ENCODE measurements around the gene FUZ.

The FUZ gene

DNA sequence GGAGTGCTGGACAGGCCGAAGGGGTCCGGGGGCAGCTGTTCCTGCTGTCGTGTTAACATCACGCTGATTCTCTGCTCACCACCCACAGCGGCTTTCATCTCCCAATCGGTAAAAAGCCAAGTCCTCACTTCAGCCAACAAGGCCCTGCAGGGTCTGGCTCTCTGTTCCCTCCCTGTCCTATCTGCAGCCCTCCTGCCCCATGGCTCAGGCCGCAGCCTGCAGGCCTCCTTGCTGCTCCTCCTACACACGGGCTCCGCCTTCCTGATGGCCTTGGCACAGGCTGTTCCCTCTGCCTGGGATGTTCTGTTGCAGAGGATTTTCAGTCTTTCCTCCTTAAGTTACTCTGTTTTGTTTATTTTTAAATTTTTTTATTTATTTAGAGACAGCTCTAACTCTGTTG, 22.2 kb downstream of the FUZ start:
- TF ChIP-seq, protein P1, sequence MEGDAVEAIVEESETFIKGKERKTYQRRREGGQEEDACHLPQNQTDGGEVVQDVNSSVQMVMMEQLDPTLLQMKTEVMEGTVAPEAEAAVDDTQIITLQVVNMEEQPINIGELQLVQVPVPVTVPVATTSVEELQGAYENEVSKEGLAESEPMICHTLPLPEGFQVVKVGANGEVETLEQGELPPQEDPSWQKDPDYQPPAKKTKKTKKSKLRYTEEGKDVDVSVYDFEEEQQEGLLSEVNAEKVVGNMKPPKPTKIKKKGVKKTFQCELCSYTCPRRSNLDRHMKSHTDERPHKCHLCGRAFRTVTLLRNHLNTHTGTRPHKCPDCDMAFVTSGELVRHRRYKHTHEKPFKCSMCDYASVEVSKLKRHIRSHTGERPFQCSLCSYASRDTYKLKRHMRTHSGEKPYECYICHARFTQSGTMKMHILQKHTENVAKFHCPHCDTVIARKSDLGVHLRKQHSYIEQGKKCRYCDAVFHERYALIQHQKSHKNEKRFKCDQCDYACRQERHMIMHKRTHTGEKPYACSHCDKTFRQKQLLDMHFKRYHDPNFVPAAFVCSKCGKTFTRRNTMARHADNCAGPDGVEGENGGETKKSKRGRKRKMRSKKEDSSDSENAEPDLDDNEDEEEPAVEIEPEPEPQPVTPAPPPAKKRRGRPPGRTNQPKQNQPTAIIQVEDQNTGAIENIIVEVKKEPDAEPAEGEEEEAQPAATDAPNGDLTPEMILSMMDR (conservative IDR thresholded peaks at IDR 0.05; ENCODE audit: low read length) = no peak
- TF ChIP-seq EZH2phosphoT487 (IDR thresholded peaks at IDR 0.05; ENCODE audit: borderline replicate concordance) = no peak
- no peak overlapping the region for H3K4me2 ChIP-seq (ENCODE audit: low read depth, low read length, poor library complexity, severe bottlenecking)
- no peaks in the 10 kb centered on the region for H3F3A ChIP-seq (ENCODE audit: low read depth)
- H3K36me3 ChIP-seq (ENCODE audit: insufficient read depth, low read length) = peaks cover 35% of the 10 kb centered on the region; the same call in 1 of the 2 replicates
- no peak overlapping the region for H3K9ac ChIP-seq (ENCODE audit: low read depth, low read length, poor library complexity, severe bottlenecking)
- no peaks in the 10 kb centered on the region for H3K4me1 ChIP-seq (ENCODE audit: insufficient read depth, low read length, poor library complexity, severe bottlenecking)
- H4K20me1 ChIP-seq (ENCODE audit: insufficient read depth, low read length, poor library complexity, severe bottlenecking) = no peaks in the 10 kb centered on the region
- no peaks in the 10 kb centered on the region for H3K9me3 ChIP-seq (ENCODE audit: insufficient read depth, low read depth, low read length)
- no peaks in the 10 kb centered on the region for H3K79me2 ChIP-seq (ENCODE audit: insufficient read depth, low read length)
- no peak overlapping the region for H3K4me3 ChIP-seq (ENCODE audit: low read length, poor library complexity, severe bottlenecking)
- H3K9me2 ChIP-seq (replicated peaks; ENCODE audit: low read depth, low read length) = no peaks in the 10 kb centered on the region
- no peaks in the 10 kb centered on the region for H3K27me3 ChIP-seq (ENCODE audit: insufficient read depth, low read length, poor library complexity, severe bottlenecking)
- H2AFZ ChIP-seq (ENCODE audit: low read length) = no peak overlapping the region

DNA sequence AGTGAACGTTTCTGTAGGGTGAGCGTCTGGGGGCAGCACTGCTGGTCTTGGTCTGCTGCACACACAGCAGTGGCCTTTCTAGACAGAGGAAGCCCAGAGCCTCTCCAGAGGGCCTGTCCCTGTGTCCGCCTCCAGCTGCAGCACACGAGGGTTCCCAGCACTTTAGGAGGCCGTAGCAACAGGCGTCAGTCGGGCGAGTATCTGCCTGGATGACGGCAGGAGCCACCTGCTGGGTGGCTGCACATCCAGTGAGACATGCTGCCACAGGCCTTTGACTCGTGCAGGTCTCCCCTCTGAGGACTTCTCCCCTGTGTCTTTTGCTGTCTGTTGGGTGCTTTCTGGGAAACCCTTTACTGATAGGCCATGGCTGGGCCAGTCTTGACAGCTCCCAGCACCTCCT, 24.2 kb downstream of the FUZ start:
- Histone ChIP-seq H3K79me2 (ENCODE audit: insufficient read depth, low read length) (no peaks in the 10 kb centered on the region), H3F3A (ENCODE audit: low read depth) (no peaks in the 10 kb centered on the region), H3K9me2 (replicated peaks; ENCODE audit: low read depth, low read length) (no peaks in the 10 kb centered on the region), H3K4me3 (ENCODE audit: low read length, poor library complexity, severe bottlenecking) (no peak overlapping the region), H2AFZ (ENCODE audit: low read length) (no peak overlapping the region), H4K20me1 (ENCODE audit: insufficient read depth, low read length, poor library complexity, severe bottlenecking) (no peaks in the 10 kb centered on the region), H3K4me2 (ENCODE audit: low read depth, low read length, poor library complexity, severe bottlenecking) (no peak overlapping the region), H3K4me1 (ENCODE audit: insufficient read depth, low read length, poor library complexity, severe bottlenecking) (no peaks in the 10 kb centered on the region), H3K36me3 (ENCODE audit: insufficient read depth, low read length) (peaks cover 20% of the 10 kb centered on the region; the same call in 1 of the 2 replicates), H3K9me3 (ENCODE audit: insufficient read depth, low read depth, low read length) (no peaks in the 10 kb centered on the region), H3K27me3 (ENCODE audit: insufficient read depth, low read length, poor library complexity, severe bottlenecking) (no peaks in the 10 kb centered on the region), H3K9ac (ENCODE audit: low read depth, low read length, poor library complexity, severe bottlenecking) (no peak overlapping the region)
- TF ChIP-seq, protein P1 (conservative IDR thresholded peaks at IDR 0.05; ENCODE audit: low read length) = no peak
- TF ChIP-seq EZH2phosphoT487 (IDR thresholded peaks at IDR 0.05; ENCODE audit: borderline replicate concordance) = no peak

DNA sequence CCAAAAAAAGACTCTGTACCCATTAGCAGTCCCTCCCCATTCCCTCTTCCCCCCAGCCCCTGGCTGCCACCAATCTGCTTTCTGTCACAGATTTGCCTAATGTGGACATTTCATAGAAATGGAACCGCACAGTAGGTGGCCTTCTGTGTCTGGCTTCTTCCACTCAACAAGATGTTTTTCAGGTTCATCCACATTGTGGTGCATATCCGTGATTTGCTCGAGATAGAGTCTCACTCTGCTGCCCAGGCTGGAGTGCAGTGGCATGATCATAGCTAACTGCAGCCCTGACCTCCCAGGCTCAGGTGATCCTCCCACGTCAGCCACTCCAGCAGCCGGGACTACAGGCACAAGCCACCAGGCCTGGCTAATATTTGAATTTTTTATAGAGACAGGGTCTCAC, 25.3 kb downstream of the FUZ start:
- H3K79me2 ChIP-seq (ENCODE audit: insufficient read depth, low read length) = no peaks in the 10 kb centered on the region
- H3K9me2 ChIP-seq (replicated peaks; ENCODE audit: low read depth, low read length) = no peaks in the 10 kb centered on the region
- H3K4me2 ChIP-seq (ENCODE audit: low read depth, low read length, poor library complexity, severe bottlenecking) = no peak overlapping the region
- H3K4me3 ChIP-seq (ENCODE audit: low read length, poor library complexity, severe bottlenecking) = no peak overlapping the region
- no peak overlapping the region for H2AFZ ChIP-seq (ENCODE audit: low read length)
- no peaks in the 10 kb centered on the region for H3K9me3 ChIP-seq (ENCODE audit: insufficient read depth, low read depth, low read length)
- H4K20me1 ChIP-seq (ENCODE audit: insufficient read depth, low read length, poor library complexity, severe bottlenecking) = no peaks in the 10 kb centered on the region
- H3K4me1 ChIP-seq (ENCODE audit: insufficient read depth, low read length, poor library complexity, severe bottlenecking) = no peaks in the 10 kb centered on the region
- no peaks in the 10 kb centered on the region for H3F3A ChIP-seq (ENCODE audit: low read depth)
- H3K27me3 ChIP-seq (ENCODE audit: insufficient read depth, low read length, poor library complexity, severe bottlenecking) = no peaks in the 10 kb centered on the region
- TF ChIP-seq EZH2phosphoT487 (IDR thresholded peaks at IDR 0.05; ENCODE audit: borderline replicate concordance) = no peak
- TF ChIP-seq, protein P1 (conservative IDR thresholded peaks at IDR 0.05; ENCODE audit: low read length) = no peak
- H3K9ac ChIP-seq (ENCODE audit: low read depth, low read length, poor library complexity, severe bottlenecking) = no peak overlapping the region
- peaks cover 22% of the 10 kb centered on the region; the same call in 1 of the 2 replicates for H3K36me3 ChIP-seq (ENCODE audit: insufficient read depth, low read length)

All from Loucy (cell line).